ENCODE results near the gene CASZ1. TPM values are rescaled to one million over a fixed set of nuclear protein-coding genes. Genes with fewer than 3 reads are reported as not detected.

The CASZ1 gene
- polyA plus RNA-seq, 2 of the 4 experiments (the other 2 are of a cell fraction), result 0.52 to 1.2 TPM

- no peak for TF ChIP-seq USF2 (IDR thresholded peaks at IDR 0.05)
- TF ChIP-seq NFE2L2 (conservative IDR thresholded peaks at IDR 0.05; ENCODE audit: low read length), result no peak
- TF ChIP-seq HDAC2 (IDR thresholded peaks at IDR 0.05), result no peak
- TF ChIP-seq RNF2 (IDR thresholded peaks at IDR 0.05; ENCODE audit: borderline replicate concordance, low read depth), result no peak
- no peak for TF ChIP-seq REST (IDR thresholded peaks at IDR 0.05)
- no peak for TF ChIP-seq TFCP2L1 (CRISPR knock-in tag; IDR thresholded peaks at IDR 0.05)
- TF ChIP-seq HMGXB4 (CRISPR knock-in tag; IDR thresholded peaks at IDR 0.05; ENCODE audit: borderline replicate concordance), result no peak
- TF ChIP-seq POLR2A (IDR thresholded peaks at IDR 0.05; ENCODE audit: low read length), result no peak
- TF ChIP-seq EP300 (IDR thresholded peaks at IDR 0.05), result no peak
- no peak for TF ChIP-seq ZNF302 (CRISPR knock-in tag; IDR thresholded peaks at IDR 0.05)
- no peak for TF ChIP-seq NR3C1 (IDR thresholded peaks at IDR 0.05)
- 87% methylated on average over 24 of the region's 24 CpGs for WGBS (ENCODE audit: missing lambda C conversion rate)
- Histone ChIP-seq H3K4me3 (no peak overlapping the region), H3K4me2 (no peak overlapping the region), H3K9me3 (no peaks in the 10 kb centered on the region), H3K4me1 (peaks cover 17% of the 10 kb centered on the region), H3K27ac (no peak overlapping the region)
- DNase-seq (ENCODE audit: low read depth in 1 of 2, low spot score in 1 of 2) (no peak), ATAC-seq (no peak), FAIRE-seq (no peak)
- ChIA-PET POLR2A (no interaction called here), CTCF (no interaction called here)
These were observed 61.4 kb downstream of the CASZ1 start for GRCh38 chr1:10734962-10735544.

GRCh38 chr1:10734375-10734774, 62.1 kb downstream of the CASZ1 start:
- H3K4me1 ChIP-seq, result peaks cover 17% of the 10 kb centered on the region
- H3K27ac ChIP-seq, result no peak overlapping the region
- FAIRE-seq (no peak), DNase-seq (ENCODE audit: low read depth in 1 of 2, low spot score in 1 of 2) (no peak), ATAC-seq (no peak)
- POLR2A ChIA-PET, result no interaction called here
- CTCF ChIA-PET, result no interaction called here
- no peak overlapping the region for H3K4me2 ChIP-seq
- no peak overlapping the region for H3K4me3 ChIP-seq
- H3K9me3 ChIP-seq, result no peaks in the 10 kb centered on the region
- WGBS (ENCODE audit: missing lambda C conversion rate), result 73% methylated on average over 6 of the region's 6 CpGs
- TF ChIP-seq CTCF (IDR thresholded peaks at IDR 0.05), result no peak
- TF ChIP-seq MYC (IDR thresholded peaks at IDR 0.05; ENCODE audit: borderline replicate concordance, low read length), result no peak
- TF ChIP-seq TP53 (CRISPR knock-in tag; IDR thresholded peaks at IDR 0.05), result no peak
- no peak for TF ChIP-seq E2F6 (IDR thresholded peaks at IDR 0.05; ENCODE audit: borderline replicate concordance, low read depth)
- no peak for TF ChIP-seq REST (IDR thresholded peaks at IDR 0.05)
